Uterus (tissue), 2 donors: ENCODE data around the gene EXTL1.

Experiments used
- CTCF ChIP-seq, 4 experiments: fragments of 200-600 bp in 2 of 4; fragments of 450-650 bp in 2 of 4; sonication (generic) in 2 of 4; IDR thresholded peaks; one replicate each; pipeline ENCODE4 v1.5.1; 2016 to 2019; ENCODE audit warnings: antibody characterized with exemption in 4 of 4, mild to moderate bottlenecking in 2 of 4, moderate library complexity in 1 of 4
- POLR2A ChIP-seq, 2 donors: fragments of 450-650 bp; IDR thresholded peaks; one replicate each; pipeline ENCODE4 v1.6.1; 2016; ENCODE audit warnings: antibody characterized with exemption in 2 of 2, mild to moderate bottlenecking in 1 of 2, moderate library complexity in 1 of 2

- TF ChIP-seq POLR2A (IDR thresholded peaks at IDR 0.05) (no peak), CTCF (IDR thresholded peaks at IDR 0.05) (no peak)
Observed at GRCh38 chr1:26009796-26010447, 11.7 kb upstream of the EXTL1 start.
